Upper lobe of right lung (tissue), 1 donor: ENCODE data around the gene ZNF536. TPM values are rescaled to one million over a fixed set of nuclear protein-coding genes. Genes with fewer than 3 reads are reported as not detected.
"Not testable (repeated sequence)": the region's sequence is repeated elsewhere in the genome, so short reads cannot be mapped to it uniquely, and the experiment has no call there.

ENCODE experiments used
- ATAC-seq: fragments of 200-7000 bp; cut with Tn5 transposase; one replicate; pipeline ENCODE4 v1.9.1; 2020; ENCODE audit warnings: mild to moderate bottlenecking, moderate library complexity
- DNase-seq: peaks from one replicate; pipeline ENCODE4 v3.0.0-alpha.2; 2020
- H3K27ac ChIP-seq: fragments of 200-600 bp; one replicate; pipeline ENCODE4 v1.8.0; 2022
- H3K27me3 ChIP-seq: fragments of 200-600 bp; one replicate; pipeline ENCODE4 v1.8.0; 2022; ENCODE audit warnings: mild to moderate bottlenecking
- H3K36me3 ChIP-seq: fragments of 200-600 bp; one replicate; pipeline ENCODE4 v1.8.0; 2022
- H3K4me1 ChIP-seq: fragments of 200-600 bp; one replicate; pipeline ENCODE4 v1.8.0; 2022
- H3K4me3 ChIP-seq: fragments of 200-600 bp; one replicate; pipeline ENCODE4 v1.8.0; 2022; ENCODE audit warnings: mild to moderate bottlenecking
- H3K9me3 ChIP-seq: fragments of 200-600 bp; one replicate; pipeline ENCODE4 v1.8.0; 2022
- intact Hi-C: fragments of 100-400 bp; cut with DNase I; formaldehyde crosslinking; loops from one replicate; pipeline ENCODE4 v1.11.0; 2022
- total RNA-seq: library from RNA; stranded (reverse); fragmentation: NEBNext Ultra II Directional; extraction: Animal tissue kit (Norgen Biotek cat#: 25700); gene quantifications from one replicate; pipeline ENCODE4 v1.2.1, GENCODE V29; 2021
- TF ChIP-seq, protein P1 (sequence below): fragments of 200-600 bp; IDR thresholded peaks from one replicate; pipeline ENCODE4 v1.8.0; 2022; ENCODE audit warnings: antibody characterized with exemption
- donor health status: DM: no; HTN: yes; CAD: no; lungs with severe emphysema.

Gene ZNF536
- total RNA-seq, 1 donor from 2014 or later: 0.09 TPM

DNA sequence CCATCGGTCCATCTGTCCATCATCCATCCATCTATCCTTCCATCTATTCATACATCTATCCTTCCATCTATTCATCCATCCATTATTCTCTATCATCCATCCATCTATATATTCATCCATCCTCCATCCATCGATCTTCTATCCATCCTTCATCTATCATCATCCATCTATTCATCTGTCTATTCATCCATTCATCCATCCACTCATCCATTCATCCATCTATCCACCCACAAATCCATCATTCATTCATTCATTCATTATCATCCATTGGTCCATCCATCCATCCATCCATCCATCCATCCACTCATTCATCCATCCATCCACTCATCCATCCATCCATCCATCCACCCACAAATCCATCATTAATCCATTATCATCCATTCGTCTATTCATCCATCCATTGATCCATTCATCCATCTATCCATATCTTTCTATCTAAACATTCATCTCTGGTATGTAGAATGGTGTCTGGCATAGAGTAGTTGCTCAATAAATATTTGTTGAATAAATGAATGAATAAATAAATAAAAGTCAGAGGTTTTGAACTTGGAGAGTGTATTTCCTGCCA is 36.6 kb downstream of the ZNF536 start:
- Histone ChIP-seq H3K9me3 (no peaks in the 10 kb centered on the region), H3K4me1 (peaks cover 7% of the 10 kb centered on the region), H3K27me3 (no peaks in the 10 kb centered on the region), H3K27ac (no peak overlapping the region), H3K4me3 (no peak overlapping the region), H3K36me3 (no peaks in the 10 kb centered on the region)
- no peak for DNase-seq
- TF ChIP-seq, protein P1, sequence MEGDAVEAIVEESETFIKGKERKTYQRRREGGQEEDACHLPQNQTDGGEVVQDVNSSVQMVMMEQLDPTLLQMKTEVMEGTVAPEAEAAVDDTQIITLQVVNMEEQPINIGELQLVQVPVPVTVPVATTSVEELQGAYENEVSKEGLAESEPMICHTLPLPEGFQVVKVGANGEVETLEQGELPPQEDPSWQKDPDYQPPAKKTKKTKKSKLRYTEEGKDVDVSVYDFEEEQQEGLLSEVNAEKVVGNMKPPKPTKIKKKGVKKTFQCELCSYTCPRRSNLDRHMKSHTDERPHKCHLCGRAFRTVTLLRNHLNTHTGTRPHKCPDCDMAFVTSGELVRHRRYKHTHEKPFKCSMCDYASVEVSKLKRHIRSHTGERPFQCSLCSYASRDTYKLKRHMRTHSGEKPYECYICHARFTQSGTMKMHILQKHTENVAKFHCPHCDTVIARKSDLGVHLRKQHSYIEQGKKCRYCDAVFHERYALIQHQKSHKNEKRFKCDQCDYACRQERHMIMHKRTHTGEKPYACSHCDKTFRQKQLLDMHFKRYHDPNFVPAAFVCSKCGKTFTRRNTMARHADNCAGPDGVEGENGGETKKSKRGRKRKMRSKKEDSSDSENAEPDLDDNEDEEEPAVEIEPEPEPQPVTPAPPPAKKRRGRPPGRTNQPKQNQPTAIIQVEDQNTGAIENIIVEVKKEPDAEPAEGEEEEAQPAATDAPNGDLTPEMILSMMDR: no peak
- intact Hi-C loops: no loop called here
- ATAC-seq: no peak

DNA sequence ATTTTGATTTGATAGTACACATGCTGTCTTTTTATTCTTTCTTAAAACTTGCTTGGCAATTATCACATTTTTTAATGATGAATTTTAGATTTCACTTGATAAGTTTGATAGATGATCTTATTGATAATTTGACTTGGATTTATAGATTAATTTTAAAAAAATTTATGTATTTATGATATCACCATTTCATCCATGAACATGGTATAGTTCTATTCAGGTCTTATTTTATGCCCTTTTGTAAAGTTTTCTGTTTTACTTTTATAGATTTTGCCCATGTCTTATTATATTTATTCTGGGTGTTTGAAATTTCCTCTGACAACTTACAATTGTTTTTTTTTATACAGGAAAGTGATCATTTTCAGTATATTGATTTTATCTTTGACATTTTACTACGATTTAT is 39.5 kb downstream of the ZNF536 start:
- TF ChIP-seq, protein P1: no peak
- Histone ChIP-seq H3K4me3 (no peak overlapping the region), H3K27me3 (no peaks in the 10 kb centered on the region), H3K9me3 (no peaks in the 10 kb centered on the region), H3K36me3 (no peaks in the 10 kb centered on the region), H3K27ac (no peak overlapping the region), H3K4me1 (peaks cover 2% of the 10 kb centered on the region)
- no peak for DNase-seq
- intact Hi-C loops: no loop called here
- no peak for ATAC-seq

DNA sequence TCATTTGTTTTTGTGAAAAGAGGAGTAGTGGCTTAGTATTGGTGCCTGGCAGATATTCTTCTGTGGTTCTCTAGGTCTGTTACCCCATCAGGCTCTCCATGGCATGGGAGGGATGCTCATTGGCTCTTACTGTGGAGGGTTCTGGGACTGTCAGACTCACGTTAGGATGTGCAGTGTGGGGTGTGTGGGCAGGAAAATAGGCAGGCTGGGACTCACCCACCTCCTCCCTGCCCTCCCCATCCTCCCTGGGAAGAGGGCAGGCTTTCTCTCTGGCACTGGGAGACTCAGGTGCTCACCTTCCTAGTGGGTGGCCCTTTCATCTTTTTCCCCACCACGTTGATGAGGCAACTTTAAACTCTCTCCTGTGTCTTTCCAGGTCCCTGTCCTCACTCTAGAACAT is 44.2 kb downstream of the ZNF536 start:
- TF ChIP-seq, protein P1: no peak
- no peaks in the 10 kb centered on the region for H3K9me3 ChIP-seq
- no peak for DNase-seq
- H3K27me3 ChIP-seq: peaks cover 9% of the 10 kb centered on the region
- no peaks in the 10 kb centered on the region for H3K36me3 ChIP-seq
- no peak overlapping the region for H3K27ac ChIP-seq
- H3K4me1 ChIP-seq: no peaks in the 10 kb centered on the region
- intact Hi-C loops: no loop called here
- no peak for ATAC-seq
- H3K4me3 ChIP-seq: no peak overlapping the region

DNA sequence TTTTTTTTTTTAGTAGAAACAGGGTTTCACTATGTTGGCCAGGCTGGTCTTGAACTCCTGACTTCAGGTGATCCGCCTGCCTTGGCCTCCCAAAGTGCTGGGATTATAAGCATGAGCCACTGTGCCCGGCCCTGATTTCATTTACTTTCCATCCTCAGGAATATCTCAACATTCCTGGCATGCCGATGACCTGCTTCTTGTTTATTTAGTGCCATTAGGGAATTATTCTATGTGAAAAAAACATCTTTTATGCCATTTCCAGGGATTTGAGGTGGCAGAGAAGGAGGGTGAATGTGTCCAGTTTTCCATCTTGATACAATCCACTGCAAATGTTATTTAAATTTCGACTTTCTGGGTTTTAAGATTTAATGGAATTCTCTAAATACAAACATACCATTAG is 45.0 kb downstream of the ZNF536 start:
- H3K27me3 ChIP-seq, H3K4me3 ChIP-seq, H3K36me3 ChIP-seq, intact Hi-C loops, H3K9me3 ChIP-seq, H3K4me1 ChIP-seq, DNase-seq, ATAC-seq, H3K27ac ChIP-seq: not testable (repeated sequence)

DNA sequence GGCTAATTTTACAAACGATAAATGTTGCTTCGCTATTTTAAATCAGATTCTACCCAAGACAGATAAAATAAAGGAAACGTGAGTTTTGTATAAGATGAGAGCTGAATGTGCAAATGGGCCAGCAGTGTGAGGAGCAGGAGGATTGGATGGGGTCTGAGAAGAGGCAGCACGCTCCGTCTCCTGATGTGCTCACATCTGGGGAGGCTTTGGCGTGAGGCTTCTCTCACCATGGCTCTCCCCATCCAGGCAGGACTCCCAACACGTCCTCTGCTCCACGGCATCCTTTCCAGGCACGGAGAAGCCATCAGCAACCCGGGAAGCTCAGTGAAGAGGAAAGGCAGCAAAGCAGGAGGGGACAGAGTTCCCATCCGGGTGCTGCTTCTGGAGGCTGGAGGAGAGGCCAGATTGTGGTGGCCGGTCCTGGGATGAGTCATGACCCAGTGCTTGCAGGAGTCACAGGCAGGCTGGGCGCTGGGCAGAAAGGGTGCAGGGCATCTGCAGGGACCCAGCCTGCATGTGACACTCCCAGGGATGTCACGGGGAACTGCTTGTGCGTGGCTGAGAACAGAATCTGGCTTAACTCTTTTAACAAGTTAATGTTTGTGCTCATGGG is 47.5 kb downstream of the ZNF536 start:
- Histone ChIP-seq H3K27me3 (peaks cover 9% of the 10 kb centered on the region), H3K4me1 (no peaks in the 10 kb centered on the region), H3K27ac (no peak overlapping the region), H3K9me3 (no peaks in the 10 kb centered on the region), H3K4me3 (no peak overlapping the region), H3K36me3 (no peaks in the 10 kb centered on the region)
- DNase-seq (no peak), ATAC-seq (no peak)
- TF ChIP-seq, protein P1: no peak
- intact Hi-C loops: no loop called here

DNA sequence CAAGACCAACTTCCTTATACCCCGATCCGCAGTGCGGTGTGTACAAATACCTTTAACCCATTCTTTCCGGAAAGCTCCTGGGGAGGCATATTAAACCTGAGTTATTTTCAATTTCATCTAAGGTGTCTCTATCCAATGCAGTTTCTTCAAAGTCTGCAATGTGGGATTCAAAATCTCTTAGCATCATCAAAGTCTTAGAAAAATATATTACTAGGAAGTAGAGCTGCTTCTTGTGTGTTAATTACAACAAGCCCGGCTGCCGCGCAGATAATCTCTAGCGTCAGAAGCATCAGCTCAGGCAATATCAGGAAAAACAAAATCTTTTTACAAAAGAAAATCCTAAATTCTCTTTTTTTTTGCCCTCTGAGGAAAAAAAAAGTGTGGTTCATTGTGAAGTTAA is 48.1 kb downstream of the ZNF536 start:
- DNase-seq (no peak), ATAC-seq (no peak)
- H3K27ac ChIP-seq: no peak overlapping the region
- peaks cover 9% of the 10 kb centered on the region for H3K27me3 ChIP-seq
- TF ChIP-seq, protein P1: no peak
- H3K4me1 ChIP-seq: no peaks in the 10 kb centered on the region
- H3K36me3 ChIP-seq: no peaks in the 10 kb centered on the region
- no peaks in the 10 kb centered on the region for H3K9me3 ChIP-seq
- H3K4me3 ChIP-seq: no peak overlapping the region
- intact Hi-C loops: no loop called here
